K562 (cell line): ENCODE results near the gene OMG. TPM values are rescaled to one million over a fixed set of nuclear protein-coding genes. Genes with fewer than 3 reads are reported as not detected.

Experiments used
- ATAC-seq: fragments of 200-7000 bp; cut with Tn5 transposase; 3 replicates; pipeline ENCODE4 v1.9.1; 2020; ENCODE audit warnings: moderate library complexity
- BruUV-seq: library from RNA; stranded (reverse); fragments of 400-500 nt; replicated peaks from 2 replicates; lab custom pipeline; 2021; lab: Mats Ljungman, UMichigan
- CTCF ChIA-PET: fragments of 300-600 bp; formaldehyde crosslinking; extraction: SDS; loops from one replicate; lab custom pipeline; 2021; ENCODE audit warnings: low intra/inter-chr PET ratio; lab: Yijun Ruan, JAX
- POLR2A ChIA-PET: fragments of 300-600, 350-650 bp; sonication (Branson Sonifier 250); formaldehyde crosslinking; extraction: SDS; loops from one replicate; lab custom pipeline; 2021; ENCODE audit warnings: antibody characterized with exemption, inconsistent platforms; lab: Yijun Ruan, JAX
- DNase-seq, 4 experiments: peaks; one replicate each; pipeline versions ENCODE4 v3.0.0 to v3.0.0-alpha.2; 2011 to 2018; ENCODE audit warnings: low spot score in 3 of 4, mixed read lengths in 3 of 4; ENCODE audit errors: extremely low read depth in 1 of 4
- FAIRE-seq: peaks from 2 replicates; lab custom pipeline; 2011; peaks lifted over from hg19 to GRCh38; lab: Jason Lieb, UNC
- H2AFZ ChIP-seq: 2 replicates; pipeline ENCODE4 v1.6.0; 2011; ENCODE audit warnings: low read depth, low read length, control low read depth, inconsistent platforms
- H3K27ac ChIP-seq: fragments of 200-600 bp; 3 replicates; pipeline ENCODE4 v1.8.0; 2011; ENCODE audit warnings: low read depth, mild to moderate bottlenecking, control low read depth, inconsistent platforms, low read length, moderate library complexity, mixed read lengths; ENCODE audit errors: extremely low read depth
- H3K27me3 ChIP-seq, 2 experiments: fragments of 300-600 bp in 1 of 2; 2 replicates in 1 of 2; 3 replicates in 1 of 2; pipeline versions ENCODE4 v1.6.0 to v1.8.0; 2011; ENCODE audit warnings: inconsistent platforms in 2 of 2, low read length in 2 of 2, mild to moderate bottlenecking in 1 of 2, mixed read lengths in 1 of 2, moderate library complexity in 1 of 2; ENCODE audit not compliant: control insufficient read depth in 2 of 2, insufficient read depth in 2 of 2
- H3K36me3 ChIP-seq: fragments of 300-600 bp; 3 replicates; pipeline ENCODE4 v1.8.0; 2011; ENCODE audit warnings: mild to moderate bottlenecking, low read length, inconsistent platforms; ENCODE audit not compliant: control insufficient read depth, insufficient read depth
- H3K4me1 ChIP-seq, 2 experiments: fragments of 200-600 bp in 1 of 2; replicated peaks in 1 of 2; 2 replicates in 1 of 2; 3 replicates in 1 of 2; pipeline versions ENCODE4 v1.5.1 to v1.8.0; 2011; ENCODE audit warnings: inconsistent platforms in 2 of 2, low read length in 2 of 2, mild to moderate bottlenecking in 1 of 2, mixed read lengths in 1 of 2, moderate library complexity in 1 of 2; ENCODE audit not compliant: control insufficient read depth in 2 of 2, insufficient read depth in 2 of 2
- H3K4me2 ChIP-seq: 2 replicates; pipeline ENCODE4 v1.6.1; 2011; ENCODE audit warnings: low read length, control low read depth, inconsistent platforms, mixed read lengths; ENCODE audit not compliant: insufficient read depth
- H3K4me3 ChIP-seq: fragments of 200-600 bp; sonication (generic), shearing (Covaris generic); 2 replicates; pipeline ENCODE4 v1.5.1; 2016; ENCODE audit warnings: control low read depth, inconsistent platforms
- H3K79me2 ChIP-seq: fragments of 200-600 bp; 3 replicates; pipeline ENCODE4 v1.8.0; 2011; ENCODE audit warnings: low read length, inconsistent platforms; ENCODE audit not compliant: control insufficient read depth, insufficient read depth
- H3K9ac ChIP-seq, 2 experiments: 2 replicates each; pipeline versions ENCODE4 v1.6.0 to v1.6.1; 2011; ENCODE audit warnings: low read depth in 2 of 2, low read length in 2 of 2, control low read depth in 1 of 2, inconsistent platforms in 1 of 2, mild to moderate bottlenecking in 1 of 2, mixed read lengths in 1 of 2; ENCODE audit not compliant: insufficient read depth in 1 of 2
- H3K9me1 ChIP-seq: one replicate; pipeline ENCODE4 v1.6.0; 2011; ENCODE audit warnings: inconsistent platforms, mild to moderate bottlenecking, low read length, moderate library complexity; ENCODE audit not compliant: control insufficient read depth, insufficient read depth
- H3K9me3 ChIP-seq: replicated peaks from 2 replicates; pipeline ENCODE4 v1.5.1; 2011; ENCODE audit warnings: low read depth, low read length, inconsistent platforms; ENCODE audit not compliant: control insufficient read depth, insufficient read depth
- H4K20me1 ChIP-seq: replicated peaks from 2 replicates; pipeline ENCODE4 v1.6.1; 2011; ENCODE audit warnings: low read length, inconsistent platforms, mixed read lengths; ENCODE audit not compliant: control insufficient read depth, insufficient read depth
- CBX5 ChIP-seq: IDR thresholded peaks from 2 replicates; pipeline ENCODE4 v1.6.1; 2014; ENCODE audit warnings: low read depth, borderline replicate concordance
- CEBPB ChIP-seq: fragments of 450-650 bp; IDR thresholded peaks from 2 replicates; pipeline ENCODE4 v1.6.1; 2016; ENCODE audit warnings: missing genetic modification characterization, missing compliant biosample characterization
- FIP1L1 ChIP-seq: fragments of 200-400 bp; formaldehyde crosslinking; IDR thresholded peaks from 2 replicates; pipeline ENCODE4 v1.6.1; 2018; ENCODE audit warnings: mild to moderate bottlenecking, low read depth, low read length; ENCODE audit not compliant: poor library complexity, severe bottlenecking
- KLF13 ChIP-seq: fragments of 450-650 bp; IDR thresholded peaks from 2 replicates; pipeline ENCODE4 v1.6.1; 2016; ENCODE audit warnings: missing genetic modification characterization, low read depth, mild to moderate bottlenecking, missing compliant biosample characterization, moderate library complexity, borderline replicate concordance
- NCOR1 ChIP-seq: fragments of 450-650 bp; IDR thresholded peaks from 2 replicates; pipeline ENCODE4 v1.6.1; 2016; ENCODE audit warnings: mild to moderate bottlenecking, moderate library complexity
- NFXL1 ChIP-seq: fragments of 450-650 bp; formaldehyde crosslinking; IDR thresholded peaks from 2 replicates; pipeline ENCODE4 v1.4.0; 2021; ENCODE audit warnings: mild to moderate bottlenecking
- NR2C2 ChIP-seq, 2 experiments: fragments of 200-800 bp in 1 of 2; sonication (Bioruptor generic) in 1 of 2; sonication (generic) in 1 of 2; formaldehyde crosslinking in 1 of 2; IDR thresholded peaks; 2 replicates each; pipeline versions ENCODE4 v1.6.1 to v1.8.0; 2016 to 2022; ENCODE audit warnings: mild to moderate bottlenecking in 1 of 2, missing compliant biosample characterization in 1 of 2, missing genetic modification characterization in 1 of 2, missing genetic modification reagents in 1 of 2
- PKNOX1 ChIP-seq: fragments of 450-650 bp; IDR thresholded peaks from 2 replicates; pipeline ENCODE4 v1.6.1; 2016
- PREB ChIP-seq: sonication (generic); formaldehyde crosslinking; IDR thresholded peaks from 2 replicates; pipeline ENCODE4 v1.8.1; 2023; ENCODE audit warnings: mild to moderate bottlenecking, missing genetic modification reagents
- SRSF7 ChIP-seq: fragments of 200-400 bp; formaldehyde crosslinking; optimal IDR thresholded peaks from 2 replicates; pipeline ENCODE3; 2017; ENCODE audit warnings: mild to moderate bottlenecking, low read depth, low read length
- TFAP4 ChIP-seq: sonication (generic); formaldehyde crosslinking; IDR thresholded peaks from 2 replicates; pipeline ENCODE4 v1.8.0; 2022; ENCODE audit warnings: missing genetic modification reagents, mild to moderate bottlenecking, moderate library complexity, borderline replicate concordance
- XRCC5 ChIP-seq: fragments of 200-400 bp; formaldehyde crosslinking; IDR thresholded peaks from 2 replicates; pipeline ENCODE4 v1.6.1; 2017; ENCODE audit warnings: low read depth, mild to moderate bottlenecking, low read length
- ZBTB49 ChIP-seq: sonication (generic); formaldehyde crosslinking; IDR thresholded peaks from 2 replicates; pipeline ENCODE4 v1.8.0; 2022; ENCODE audit warnings: missing genetic modification reagents, mild to moderate bottlenecking, borderline replicate concordance
- ZNF280A ChIP-seq: fragments of 450-650 bp; IDR thresholded peaks from 2 replicates; pipeline ENCODE4 v1.6.1; 2018; ENCODE audit warnings: mild to moderate bottlenecking, low read depth; ENCODE audit not compliant: partially characterized antibody
- WGBS: fragments of 100-300 bp; shearing (Covaris generic); methylation state at CpG from one replicate; pipeline ENCODE4 v1.1.6; 2016; ENCODE audit warnings: low coverage, mixed read lengths; ENCODE audit not compliant: insufficient coverage; ENCODE audit errors: missing lambda C conversion rate; 5-methylcytosine and 5-hydroxymethylcytosine counted together
- in situ Hi-C: fragments of 300-500 bp; cut with MboI; formaldehyde crosslinking; loops from 4 replicates; pipeline ENCODE4 v1.15.0; 2018; ENCODE audit warnings: inconsistent platforms, mixed read lengths
- intact Hi-C: fragments of 100-400 bp; cut with micrococcal nuclease; formaldehyde crosslinking; loops from 2 replicates; pipeline ENCODE4 v1.14.2; 2022
- polyA plus RNA-seq, 8 experiments: library from polyadenylated mRNA; depleted of rRNA in 4 of 8; stranded (reverse) in 5 of 8; unstranded in 3 of 8; fragments of >200 nt; fragmentation: Nextera tagmentation in 2 of 8; fragmentation: Illumina TruSeq in 1 of 8; extraction: Ambion mirVana in 2 of 8; extraction: Trizol in 1 of 8; gene quantifications; 2 replicates each; pipeline versions ENCODE4 v1.2.1 to v1.2.3, GENCODE V29; 2011 to 2014; ENCODE audit warnings: inconsistent platforms in 1 of 8, missing spikeins in 1 of 8
- total RNA-seq, 7 experiments: library from RNA; depleted of rRNA in 6 of 7; stranded (reverse); fragments of >200 nt in 6 of 7; fragmentation: Illumina TruSeq in 2 of 7; extraction: Trizol in 2 of 7; gene quantifications; 2 replicates each; pipeline versions ENCODE4 v1.2.1 to v1.2.3, GENCODE V29; 2011 to 2021; ENCODE audit warnings: low replicate concordance in 1 of 7

Gene OMG
- total and polyA plus RNA-seq, 9 of the 15 experiments (the other 6 are each of a cell fraction or from before 2014, with no cell fraction given): 0.41 TPM; not detected in 8

GRCh38 chr17:31318298-31318801, 21.3 kb upstream of the OMG start:
- H3K4me2 ChIP-seq: no peak overlapping the region
- no peaks in the 10 kb centered on the region for H3K27me3 ChIP-seq
- peak in 1 of 4 experiments; percentile 33 for DNase-seq
- in situ Hi-C loops (no loop called here), intact Hi-C loops (no loop called here)
- FAIRE-seq: peak; percentile 46
- ATAC-seq: peak; percentile 71
- H3K9me1 ChIP-seq: no peaks in the 10 kb centered on the region
- H3K36me3 ChIP-seq: no peaks in the 10 kb centered on the region; the same call in 2 of the 3 replicates
- no TSS peak for BruUV-seq
- 0 out of 4 replicates have a peak overlapping the region, but pooled peaks of 1 of the 2 experiments have one; percentile 6 for H3K9ac ChIP-seq
- H3K27ac ChIP-seq: peak overlapping the region; percentile 49; the same call in 2 of the 3 replicates
- ChIA-PET CTCF (no interaction called here), POLR2A (interaction anchor here (1.4 to 1.8 kb wide), 2 partner anchors 8 to 12 kb away, joined by 3 to 4 read pairs; no protein-coding TSS in a partner anchor)
- peaks cover 0 to 14% of the 10 kb centered on the region in 2 experiments; a peak in 3 of 5 replicates for H3K4me1 ChIP-seq
- H3K79me2 ChIP-seq: no peaks in the 10 kb centered on the region
- no peaks in the 10 kb centered on the region for H4K20me1 ChIP-seq
- H3K9me3 ChIP-seq: no peaks in the 10 kb centered on the region
- H3K4me3 ChIP-seq: no peak overlapping the region
- WGBS: 39% methylated on average over 8 of the region's 8 CpGs
- H2AFZ ChIP-seq: peak overlapping the region; percentile 40; the same call in 1 of the 2 replicates
- no peak for TF ChIP-seq TFAP4
- TF ChIP-seq NFXL1 (CRISPR knock-in tag): 0 out of 2 replicates have a peak, but pooled peaks have one; percentile 12
- no peak for TF ChIP-seq ZNF280A
- no peak for TF ChIP-seq SRSF7
- TF ChIP-seq KLF13: no peak
- TF ChIP-seq XRCC5: no peak
- no peak for TF ChIP-seq NCOR1
- TF ChIP-seq ZBTB49 (CRISPR knock-in tag): no peak
- no peak for TF ChIP-seq PKNOX1
- peak; percentile 64 for TF ChIP-seq CEBPB (tag)
- no peak for TF ChIP-seq CBX5
- no peak for TF ChIP-seq NR2C2 (CRISPR knock-in tag; IDR thresholded peaks at IDR 0.05)
- 0 out of 2 replicates have a peak, but pooled peaks have one; percentile 12 for TF ChIP-seq NR2C2 (tag; IDR thresholded peaks at IDR 0.05)
- no peak for TF ChIP-seq PREB (CRISPR knock-in tag)
- TF ChIP-seq FIP1L1: no peak
